HepG2 (cell line): Measurements from ENCODE around the gene TSNAXIP1. TPM values are rescaled to one million over a fixed set of nuclear protein-coding genes. Genes with fewer than 3 reads are reported as not detected.

Experiments used
- CBX1 ChIP-seq: IDR thresholded peaks from one replicate; pipeline ENCODE4 v1.6.1; 2016; ENCODE audit warnings: antibody characterized with exemption, low read depth
- E2F1 ChIP-seq: sonication (generic); formaldehyde crosslinking; IDR thresholded peaks from 2 replicates; pipeline ENCODE4 v1.5.0; 2020; ENCODE audit warnings: missing genetic modification reagents
- HOXA5 ChIP-seq: sonication (generic); formaldehyde crosslinking; IDR thresholded peaks from 2 replicates; pipeline ENCODE4 v1.4.0; 2020; ENCODE audit warnings: missing genetic modification reagents
- LCORL ChIP-seq, 2 experiments: fragments of 450-650 bp in 1 of 2; sonication (generic) in 1 of 2; formaldehyde crosslinking in 1 of 2; IDR thresholded peaks; 2 replicates each; pipeline versions ENCODE4 v1.5.0 to v1.6.1; 2017 to 2020; ENCODE audit warnings: antibody characterized with exemption in 1 of 2, missing genetic modification reagents in 1 of 2
- RBFOX2 ChIP-seq: fragments of 200-400 bp; formaldehyde crosslinking; IDR thresholded peaks from 2 replicates; pipeline ENCODE4 v1.6.1; 2017; ENCODE audit warnings: low read depth, mild to moderate bottlenecking, low read length
- SRY ChIP-seq: sonication (generic); formaldehyde crosslinking; IDR thresholded peaks from 2 replicates; pipeline ENCODE4 v1.8.0; 2022; ENCODE audit warnings: mild to moderate bottlenecking, missing genetic modification reagents
- ZBTB26 ChIP-seq: IDR thresholded peaks from 2 replicates; pipeline ENCODE4 v1.6.1; 2016; ENCODE audit warnings: missing compliant biosample characterization, missing genetic modification reagents, borderline replicate concordance
- ZNF281 ChIP-seq: sonication (generic); formaldehyde crosslinking; IDR thresholded peaks from 2 replicates; pipeline ENCODE4 v1.4.0; 2020; ENCODE audit warnings: missing genetic modification reagents, borderline replicate concordance
- ZNF468 ChIP-seq: sonication (generic); formaldehyde crosslinking; IDR thresholded peaks from 2 replicates; pipeline ENCODE4 v1.8.0; 2022; ENCODE audit warnings: mild to moderate bottlenecking, moderate library complexity, missing genetic modification reagents
- ZNF552 ChIP-seq: sonication (generic); formaldehyde crosslinking; IDR thresholded peaks from 2 replicates; pipeline ENCODE4 v1.9.0; 2022; ENCODE audit warnings: missing genetic modification reagents, mild to moderate bottlenecking, borderline replicate concordance
- ZSCAN21 ChIP-seq: sonication (generic); formaldehyde crosslinking; IDR thresholded peaks from 2 replicates; pipeline ENCODE4 v1.8.0; 2022; ENCODE audit warnings: mild to moderate bottlenecking, missing genetic modification reagents, moderate library complexity, borderline replicate concordance
- polyA plus RNA-seq, 8 experiments: library from polyadenylated mRNA; depleted of rRNA in 3 of 8; stranded (reverse) in 7 of 8; unstranded in 1 of 8; fragments of >200 nt; fragmentation: Illumina TruSeq in 4 of 8; extraction: Trizol in 4 of 8; gene quantifications; 2 replicates each; pipeline versions ENCODE4 v1.2.1 to v1.2.3, GENCODE V29; 2011 to 2016; ENCODE audit warnings: low read depth in 4 of 8, missing spikeins in 1 of 8, mixed read lengths in 1 of 8; ENCODE audit not compliant: insufficient read depth in 1 of 8
- total RNA-seq, 5 experiments: library from RNA; depleted of rRNA; stranded (reverse); fragments of >200 nt; fragmentation: Illumina TruSeq; extraction: Trizol; gene quantifications; 2 replicates each; pipeline ENCODE4 v1.2.3, GENCODE V29; 2016; ENCODE audit warnings: low read depth in 1 of 5
- TF ChIP-seq, protein P1 (sequence below): sonication (generic); formaldehyde crosslinking; IDR thresholded peaks from 2 replicates; pipeline ENCODE4 v1.5.0; 2020; ENCODE audit warnings: mild to moderate bottlenecking, missing genetic modification reagents
- TF ChIP-seq, protein P2 (sequence below): sonication (generic); formaldehyde crosslinking; IDR thresholded peaks from 2 replicates; pipeline ENCODE4 v1.8.1; 2022; ENCODE audit warnings: mild to moderate bottlenecking, missing genetic modification reagents
- TF ChIP-seq, protein P3 (sequence below): sonication (generic); formaldehyde crosslinking; IDR thresholded peaks from 2 replicates; pipeline ENCODE4 v1.9.0; 2022; ENCODE audit warnings: low read depth, missing genetic modification reagents
- TF ChIP-seq, protein P4 (sequence below): sonication (generic); formaldehyde crosslinking; IDR thresholded peaks from 2 replicates; pipeline ENCODE4 v1.8.0; 2022; ENCODE audit warnings: missing genetic modification reagents, mild to moderate bottlenecking, borderline replicate concordance

TSNAXIP1 gene
- total and polyA plus RNA-seq, 2 of the 13 experiments (the other 11 are each of a cell fraction or from before 2014, with no cell fraction given): 0.37 to 0.86 TPM

- TF ChIP-seq LCORL (IDR thresholded peaks at IDR 0.05) (no peak), LCORL (CRISPR knock-in tag; IDR thresholded peaks at IDR 0.05) (0 out of 2 replicates have a peak, but pooled peaks have one; percentile 35), ZNF552 (CRISPR knock-in tag) (no peak), E2F1 (CRISPR knock-in tag) (no peak), CBX1 (no peak), ZBTB26 (CRISPR knock-in tag) (no peak), ZNF468 (no peak), HOXA5 (CRISPR knock-in tag) (0 out of 2 replicates have a peak, but pooled peaks have one; percentile 13), RBFOX2 (no peak), ZNF281 (CRISPR knock-in tag) (no peak), ZSCAN21 (CRISPR knock-in tag) (peak; percentile 65; the same call in 1 of the 2 replicates), SRY (CRISPR knock-in tag) (no peak)
- TF ChIP-seq, protein P1, sequence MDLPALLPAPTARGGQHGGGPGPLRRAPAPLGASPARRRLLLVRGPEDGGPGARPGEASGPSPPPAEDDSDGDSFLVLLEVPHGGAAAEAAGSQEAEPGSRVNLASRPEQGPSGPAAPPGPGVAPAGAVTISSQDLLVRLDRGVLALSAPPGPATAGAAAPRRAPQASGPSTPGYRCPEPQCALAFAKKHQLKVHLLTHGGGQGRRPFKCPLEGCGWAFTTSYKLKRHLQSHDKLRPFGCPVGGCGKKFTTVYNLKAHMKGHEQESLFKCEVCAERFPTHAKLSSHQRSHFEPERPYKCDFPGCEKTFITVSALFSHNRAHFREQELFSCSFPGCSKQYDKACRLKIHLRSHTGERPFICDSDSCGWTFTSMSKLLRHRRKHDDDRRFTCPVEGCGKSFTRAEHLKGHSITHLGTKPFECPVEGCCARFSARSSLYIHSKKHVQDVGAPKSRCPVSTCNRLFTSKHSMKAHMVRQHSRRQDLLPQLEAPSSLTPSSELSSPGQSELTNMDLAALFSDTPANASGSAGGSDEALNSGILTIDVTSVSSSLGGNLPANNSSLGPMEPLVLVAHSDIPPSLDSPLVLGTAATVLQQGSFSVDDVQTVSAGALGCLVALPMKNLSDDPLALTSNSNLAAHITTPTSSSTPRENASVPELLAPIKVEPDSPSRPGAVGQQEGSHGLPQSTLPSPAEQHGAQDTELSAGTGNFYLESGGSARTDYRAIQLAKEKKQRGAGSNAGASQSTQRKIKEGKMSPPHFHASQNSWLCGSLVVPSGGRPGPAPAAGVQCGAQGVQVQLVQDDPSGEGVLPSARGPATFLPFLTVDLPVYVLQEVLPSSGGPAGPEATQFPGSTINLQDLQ: no peak
- TF ChIP-seq, protein P2, sequence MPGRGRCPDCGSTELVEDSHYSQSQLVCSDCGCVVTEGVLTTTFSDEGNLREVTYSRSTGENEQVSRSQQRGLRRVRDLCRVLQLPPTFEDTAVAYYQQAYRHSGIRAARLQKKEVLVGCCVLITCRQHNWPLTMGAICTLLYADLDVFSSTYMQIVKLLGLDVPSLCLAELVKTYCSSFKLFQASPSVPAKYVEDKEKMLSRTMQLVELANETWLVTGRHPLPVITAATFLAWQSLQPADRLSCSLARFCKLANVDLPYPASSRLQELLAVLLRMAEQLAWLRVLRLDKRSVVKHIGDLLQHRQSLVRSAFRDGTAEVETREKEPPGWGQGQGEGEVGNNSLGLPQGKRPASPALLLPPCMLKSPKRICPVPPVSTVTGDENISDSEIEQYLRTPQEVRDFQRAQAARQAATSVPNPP: no peak
- TF ChIP-seq, protein P3, sequence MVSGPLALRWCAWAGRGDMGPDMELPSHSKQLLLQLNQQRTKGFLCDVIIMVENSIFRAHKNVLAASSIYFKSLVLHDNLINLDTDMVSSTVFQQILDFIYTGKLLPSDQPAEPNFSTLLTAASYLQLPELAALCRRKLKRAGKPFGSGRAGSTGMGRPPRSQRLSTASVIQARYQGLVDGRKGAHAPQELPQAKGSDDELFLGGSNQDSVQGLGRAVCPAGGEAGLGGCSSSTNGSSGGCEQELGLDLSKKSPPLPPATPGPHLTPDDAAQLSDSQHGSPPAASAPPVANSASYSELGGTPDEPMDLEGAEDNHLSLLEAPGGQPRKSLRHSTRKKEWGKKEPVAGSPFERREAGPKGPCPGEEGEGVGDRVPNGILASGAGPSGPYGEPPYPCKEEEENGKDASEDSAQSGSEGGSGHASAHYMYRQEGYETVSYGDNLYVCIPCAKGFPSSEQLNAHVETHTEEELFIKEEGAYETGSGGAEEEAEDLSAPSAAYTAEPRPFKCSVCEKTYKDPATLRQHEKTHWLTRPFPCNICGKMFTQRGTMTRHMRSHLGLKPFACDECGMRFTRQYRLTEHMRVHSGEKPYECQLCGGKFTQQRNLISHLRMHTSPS: no peak
- TF ChIP-seq, protein P4, sequence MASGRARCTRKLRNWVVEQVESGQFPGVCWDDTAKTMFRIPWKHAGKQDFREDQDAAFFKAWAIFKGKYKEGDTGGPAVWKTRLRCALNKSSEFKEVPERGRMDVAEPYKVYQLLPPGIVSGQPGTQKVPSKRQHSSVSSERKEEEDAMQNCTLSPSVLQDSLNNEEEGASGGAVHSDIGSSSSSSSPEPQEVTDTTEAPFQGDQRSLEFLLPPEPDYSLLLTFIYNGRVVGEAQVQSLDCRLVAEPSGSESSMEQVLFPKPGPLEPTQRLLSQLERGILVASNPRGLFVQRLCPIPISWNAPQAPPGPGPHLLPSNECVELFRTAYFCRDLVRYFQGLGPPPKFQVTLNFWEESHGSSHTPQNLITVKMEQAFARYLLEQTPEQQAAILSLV: peak; percentile 9; the same call in 1 of the 2 replicates
Observed at GRCh38 chr16:67805718-67806427, 816 bp upstream of the TSNAXIP1 start (continued).
